Rectal smooth muscle tissue (tissue), 1 donor: ENCODE measurements around the gene PPP3CA.
"Not testable (repeated sequence)": the region's sequence is repeated elsewhere in the genome, so short reads cannot be mapped to it uniquely, and the experiment has no call there.

Experiments
- H3K27ac ChIP-seq: one replicate; pipeline ENCODE4 v1.7.0; 2013; ENCODE audit warnings: low read depth, low read length, inconsistent platforms
- H3K27me3 ChIP-seq: one replicate; pipeline ENCODE4 v1.7.0; 2013; ENCODE audit warnings: low read length; ENCODE audit not compliant: control insufficient read depth, insufficient read depth
- H3K36me3 ChIP-seq: one replicate; pipeline ENCODE4 v1.7.0; 2013; ENCODE audit warnings: low read length; ENCODE audit not compliant: control insufficient read depth, insufficient read depth
- H3K4me1 ChIP-seq: one replicate; pipeline ENCODE4 v1.7.0; 2013; ENCODE audit warnings: low read length; ENCODE audit not compliant: control insufficient read depth, insufficient read depth
- H3K4me3 ChIP-seq: one replicate; pipeline ENCODE4 v1.7.0; 2013; ENCODE audit warnings: low read length
- H3K9ac ChIP-seq: one replicate; pipeline ENCODE4 v1.7.0; 2013; ENCODE audit warnings: low read length

Gene PPP3CA

GRCh38 chr4:101102114-101102742, 245.1 kb downstream of the PPP3CA start:
- H3K27me3 ChIP-seq: no peaks in the 10 kb centered on the region
- H3K4me3 ChIP-seq: no peak overlapping the region
- H3K9ac ChIP-seq: no peak overlapping the region
- no peak overlapping the region for H3K27ac ChIP-seq
- H3K4me1 ChIP-seq: peaks cover 2% of the 10 kb centered on the region
- no peaks in the 10 kb centered on the region for H3K36me3 ChIP-seq

GRCh38 chr4:101101072-101101471, 246.3 kb downstream of the PPP3CA start:
- H3K27me3 ChIP-seq: no peaks in the 10 kb centered on the region
- no peak overlapping the region for H3K9ac ChIP-seq
- H3K4me3 ChIP-seq: no peak overlapping the region
- H3K27ac ChIP-seq: no peak overlapping the region
- peaks cover 2% of the 10 kb centered on the region for H3K4me1 ChIP-seq
- H3K36me3 ChIP-seq: no peaks in the 10 kb centered on the region

- Histone ChIP-seq H3K9ac (no peak overlapping the region), H3K4me1 (peaks cover 2% of the 10 kb centered on the region), H3K27me3 (no peaks in the 10 kb centered on the region), H3K4me3 (no peak overlapping the region), H3K36me3 (no peaks in the 10 kb centered on the region), H3K27ac (no peak overlapping the region)
These were observed 248.5 kb downstream of the PPP3CA start for GRCh38 chr4:101098666-101099400.

GRCh38 chr4:101092609-101093008, 254.7 kb downstream of the PPP3CA start:
- H3K36me3 ChIP-seq, H3K27me3 ChIP-seq, H3K4me3 ChIP-seq, H3K9ac ChIP-seq, H3K4me1 ChIP-seq, H3K27ac ChIP-seq: not testable (repeated sequence)

GRCh38 chr4:101089168-101089567, 258.2 kb downstream of the PPP3CA start:
- Histone ChIP-seq H3K4me3 (no peak overlapping the region), H3K36me3 (no peaks in the 10 kb centered on the region), H3K27me3 (no peaks in the 10 kb centered on the region), H3K4me1 (no peaks in the 10 kb centered on the region), H3K27ac (no peak overlapping the region), H3K9ac (no peak overlapping the region)

GRCh38 chr4:101086801-101087586, 260.3 kb downstream of the PPP3CA start:
- Histone ChIP-seq H3K36me3 (peaks cover 3% of the 10 kb centered on the region), H3K4me1 (no peaks in the 10 kb centered on the region), H3K9ac (no peak overlapping the region), H3K27me3 (no peaks in the 10 kb centered on the region), H3K4me3 (no peak overlapping the region), H3K27ac (no peak overlapping the region)

- Histone ChIP-seq H3K36me3 (peaks cover 3% of the 10 kb centered on the region), H3K27me3 (no peaks in the 10 kb centered on the region), H3K9ac (no peak overlapping the region), H3K4me1 (no peaks in the 10 kb centered on the region), H3K4me3 (no peak overlapping the region), H3K27ac (no peak overlapping the region)
These were observed 264.2 kb downstream of the PPP3CA start for GRCh38 chr4:101083131-101083530.

GRCh38 chr4:101081695-101082369, 265.5 kb downstream of the PPP3CA start:
- no peak overlapping the region for H3K27ac ChIP-seq
- no peak overlapping the region for H3K9ac ChIP-seq
- H3K36me3 ChIP-seq: peaks cover 3% of the 10 kb centered on the region
- H3K4me3 ChIP-seq: no peak overlapping the region
- no peaks in the 10 kb centered on the region for H3K27me3 ChIP-seq
- H3K4me1 ChIP-seq: no peaks in the 10 kb centered on the region

- Histone ChIP-seq H3K9ac (no peak overlapping the region), H3K4me3 (no peak overlapping the region), H3K36me3 (peaks cover 3% of the 10 kb centered on the region), H3K4me1 (no peaks in the 10 kb centered on the region), H3K27ac (no peak overlapping the region), H3K27me3 (no peaks in the 10 kb centered on the region)
These were observed 266.2 kb downstream of the PPP3CA start for GRCh38 chr4:101081166-101081565.

- peaks cover 3% of the 10 kb centered on the region for H3K36me3 ChIP-seq
- no peaks in the 10 kb centered on the region for H3K27me3 ChIP-seq
- H3K9ac ChIP-seq: no peak overlapping the region
- H3K27ac ChIP-seq: no peak overlapping the region
- no peaks in the 10 kb centered on the region for H3K4me1 ChIP-seq
- no peak overlapping the region for H3K4me3 ChIP-seq
These were observed 268.4 kb downstream of the PPP3CA start for GRCh38 chr4:101078950-101079349.

GRCh38 chr4:101076032-101076431, 271.3 kb downstream of the PPP3CA start:
- Histone ChIP-seq H3K9ac (no peak overlapping the region), H3K4me1 (no peaks in the 10 kb centered on the region), H3K27ac (no peak overlapping the region), H3K4me3 (no peak overlapping the region), H3K36me3 (no peaks in the 10 kb centered on the region), H3K27me3 (no peaks in the 10 kb centered on the region)

- no peak overlapping the region for H3K9ac ChIP-seq
- H3K27ac ChIP-seq: no peak overlapping the region
- H3K4me1 ChIP-seq: no peaks in the 10 kb centered on the region
- no peak overlapping the region for H3K4me3 ChIP-seq
- no peaks in the 10 kb centered on the region for H3K36me3 ChIP-seq
- H3K27me3 ChIP-seq: no peaks in the 10 kb centered on the region
These were observed 271.8 kb downstream of the PPP3CA start for GRCh38 chr4:101075536-101075935.
